ENCODE data around the gene CD46. TPM values are rescaled to one million over a fixed set of nuclear protein-coding genes. Genes with fewer than 3 reads are reported as not detected.

Gene CD46
- total RNA-seq, 4 donors from 2014 or later: 262 to 391 (median 286) TPM

GRCh38 chr1:207826557-207827487 is 75.0 kb downstream of the CD46 start:
- no peak for TF ChIP-seq CTCF (IDR thresholded peaks at IDR 0.05; ENCODE audit: low read depth)

GRCh38 chr1:207827488-207827830 is 75.6 kb downstream of the CD46 start:
- no peak for TF ChIP-seq CTCF (IDR thresholded peaks at IDR 0.05; ENCODE audit: low read depth)

GRCh38 chr1:207828046-207828445 is 76.2 kb downstream of the CD46 start:
- TF ChIP-seq CTCF (IDR thresholded peaks at IDR 0.05; ENCODE audit: low read depth): no peak

- TF ChIP-seq CTCF (IDR thresholded peaks at IDR 0.05; ENCODE audit: low read depth): no peak
Measured at GRCh38 chr1:207828485-207829158, 76.8 kb downstream of the CD46 start.

GRCh38 chr1:207829576-207829975 is 77.7 kb downstream of the CD46 start:
- TF ChIP-seq CTCF (IDR thresholded peaks at IDR 0.05; ENCODE audit: low read depth): no peak

GRCh38 chr1:207830788-207831187 is 78.9 kb downstream of the CD46 start:
- no peak for TF ChIP-seq CTCF (IDR thresholded peaks at IDR 0.05; ENCODE audit: low read depth)

Data from subcutaneous adipose tissue (tissue), 4 donors.